A549 (cell line): ENCODE results near the gene ITSN1. TPM values are rescaled to one million over a fixed set of nuclear protein-coding genes. Genes with fewer than 3 reads are reported as not detected.

ENCODE experiments used
- ATAC-seq, 2 experiments: fragments of 200-7000 bp in 1 of 2; fragments of >200 bp in 1 of 2; cut with Nextera tagmentation in 1 of 2; cut with Tn5 transposase in 1 of 2; 3 replicates each; pipeline versions ENCODE4 v1.8.0 to v1.9.1; 2018 to 2020; ENCODE audit warnings: mild to moderate bottlenecking in 1 of 2, moderate library complexity in 1 of 2
- CTCF ChIA-PET: fragments of 300-600 bp; sonication (Branson Sonifier 250); formaldehyde crosslinking; extraction: SDS; loops from one replicate; lab custom pipeline; 2021; ENCODE audit warnings: antibody characterized with exemption, inconsistent platforms; lab: Yijun Ruan, JAX
- POLR2A ChIA-PET: fragments of 350-600 bp; formaldehyde crosslinking; extraction: SDS; loops from one replicate; lab custom pipeline; 2021; ENCODE audit warnings: antibody characterized with exemption, inconsistent platforms; lab: Yijun Ruan, JAX
- DNase-seq, 2 experiments: peaks; one replicate each; pipeline versions ENCODE4 v3.0.0 to v3.0.0-alpha.2; 2011 to 2016; ENCODE audit warnings: low read depth in 1 of 2, low spot score in 1 of 2
- FAIRE-seq: peaks from 2 replicates; lab custom pipeline; 2011; peaks lifted over from hg19 to GRCh38; lab: Jason Lieb, UNC
- H3K27ac ChIP-seq, 2 experiments: fragments of >200 bp; sonication (Bioruptor Twin); formaldehyde crosslinking; 3 replicates each; pipeline ENCODE4 v1.5.1; 2016 to 2017
- H3K4me1 ChIP-seq: fragments of >200 bp; sonication (Bioruptor Twin); formaldehyde crosslinking; 3 replicates; pipeline ENCODE4 v1.6.1; 2016
- H3K4me2 ChIP-seq: fragments of >200 bp; sonication (Bioruptor Twin); formaldehyde crosslinking; 3 replicates; pipeline ENCODE4 v1.6.1; 2016
- H3K4me3 ChIP-seq: fragments of >200 bp; sonication (Bioruptor Twin); formaldehyde crosslinking; 3 replicates; pipeline ENCODE4 v1.5.1; 2016
- H3K9me3 ChIP-seq: fragments of >200 bp; sonication (Bioruptor Twin); formaldehyde crosslinking; 3 replicates; pipeline ENCODE4 v1.6.1; 2016
- CBX2 ChIP-seq: fragments of 200-600 bp; sonication (generic); IDR thresholded peaks from 2 replicates; pipeline ENCODE4 v1.6.1; 2016; ENCODE audit warnings: low read depth, mild to moderate bottlenecking, borderline replicate concordance
- CBX8 ChIP-seq: fragments of 200-600 bp; sonication (generic); IDR thresholded peaks from 2 replicates; pipeline ENCODE4 v1.6.1; 2016
- CEBPB ChIP-seq, 2 experiments: fragments of >200 bp in 1 of 2; sonication (Bioruptor Twin) in 1 of 2; formaldehyde crosslinking in 1 of 2; IDR thresholded peaks; 2 replicates each; pipeline ENCODE4 v1.6.1; 2012 to 2016
- CHD2 ChIP-seq: fragments of 150-350 bp; IDR thresholded peaks from 2 replicates; pipeline ENCODE4 v1.6.1; 2014; ENCODE audit warnings: low read length; ENCODE audit not compliant: partially characterized antibody
- CTCF ChIP-seq: fragments of >200 bp; sonication (Bioruptor Twin); formaldehyde crosslinking; IDR thresholded peaks from 3 replicates; pipeline ENCODE4 v1.5.1; 2016
- E2F6 ChIP-seq: IDR thresholded peaks from 2 replicates; pipeline ENCODE4 v1.6.1; 2012; ENCODE audit warnings: low read depth, borderline replicate concordance
- EHF ChIP-seq: fragments of 250-450 bp; sonication (Bioruptor Pico); IDR thresholded peaks from 2 replicates; pipeline ENCODE4 v1.5.0; 2020; ENCODE audit warnings: mild to moderate bottlenecking
- FOSL2 ChIP-seq, 2 experiments: fragments of 450-650 bp in 1 of 2; fragments of >200 bp in 1 of 2; sonication (Bioruptor Twin) in 1 of 2; formaldehyde crosslinking; IDR thresholded peaks; 2 replicates each; pipeline versions ENCODE4 v1.5.0 to v1.6.1; 2016 to 2020; ENCODE audit warnings: mild to moderate bottlenecking in 1 of 2, moderate library complexity in 1 of 2
- HDAC2 ChIP-seq: fragments of 200-600 bp; sonication (generic); IDR thresholded peaks from 2 replicates; pipeline ENCODE4 v1.6.1; 2016
- HOXB13 ChIP-seq: fragments of 250-450 bp; sonication (Bioruptor Pico); IDR thresholded peaks from 2 replicates; pipeline ENCODE4 v1.5.0; 2020; ENCODE audit warnings: low read depth, mild to moderate bottlenecking, moderate library complexity
- HOXB5 ChIP-seq: fragments of 250-450 bp; sonication (Bioruptor Pico); IDR thresholded peaks from 2 replicates; pipeline ENCODE4 v1.5.0; 2020; ENCODE audit warnings: mild to moderate bottlenecking, moderate library complexity
- JUN ChIP-seq, 2 experiments: fragments of >200 bp; sonication (Bioruptor Twin); formaldehyde crosslinking; IDR thresholded peaks; 2 replicates in 1 of 2; 3 replicates in 1 of 2; pipeline ENCODE4 v1.6.1; 2016 to 2017
- JUNB ChIP-seq: fragments of >200 bp; sonication (Bioruptor Twin); formaldehyde crosslinking; IDR thresholded peaks from 2 replicates; pipeline ENCODE4 v1.6.1; 2016
- KDM5A ChIP-seq: fragments of 200-600 bp; sonication (generic); IDR thresholded peaks from 2 replicates; pipeline ENCODE4 v1.6.1; 2016; ENCODE audit warnings: antibody characterized with exemption, mild to moderate bottlenecking
- MAZ ChIP-seq: fragments of 150-350 bp; IDR thresholded peaks from 2 replicates; pipeline ENCODE4 v1.6.1; 2014; ENCODE audit warnings: antibody characterized with exemption, low read depth, low read length, borderline replicate concordance
- NR3C1 ChIP-seq: fragments of >200 bp; sonication (Bioruptor Twin); formaldehyde crosslinking; IDR thresholded peaks from 3 replicates; pipeline ENCODE4 v1.6.1; 2017
- POLR2A ChIP-seq: IDR thresholded peaks from 2 replicates; pipeline ENCODE4 v1.6.1; 2012; ENCODE audit warnings: mild to moderate bottlenecking, low read length
- RARB ChIP-seq: fragments of 250-450 bp; sonication (Bioruptor Pico); IDR thresholded peaks from 2 replicates; pipeline ENCODE4 v1.8.0; 2021; ENCODE audit warnings: mild to moderate bottlenecking, moderate library complexity
- RCOR1 ChIP-seq: fragments of 150-350 bp; IDR thresholded peaks from 2 replicates; pipeline ENCODE4 v1.6.1; 2014; ENCODE audit warnings: antibody characterized with exemption, low read length, low read depth
- RFX5 ChIP-seq: fragments of 450-650 bp; IDR thresholded peaks from 2 replicates; pipeline ENCODE4 v1.7.1; 2014; ENCODE audit warnings: antibody characterized with exemption, mild to moderate bottlenecking, moderate library complexity
- SREBF2 ChIP-seq: fragments of 450-650 bp; IDR thresholded peaks from 2 replicates; pipeline ENCODE4 v1.6.1; 2014; ENCODE audit warnings: mild to moderate bottlenecking, moderate library complexity
- TP53 ChIP-seq: fragments of 250-450 bp; sonication (Bioruptor Pico); IDR thresholded peaks from 2 replicates; pipeline ENCODE4 v1.5.0; 2021; ENCODE audit warnings: mild to moderate bottlenecking, moderate library complexity
- ZC3H11A ChIP-seq: fragments of 450-650 bp; IDR thresholded peaks from 2 replicates; pipeline ENCODE4 v1.6.1; 2014; ENCODE audit warnings: antibody characterized with exemption, mild to moderate bottlenecking
- WGBS: methylation state at CpG from one replicate; pipeline ENCODE4 v1.1.6; 2017; ENCODE audit errors: missing lambda C conversion rate; 5-methylcytosine and 5-hydroxymethylcytosine counted together
- polyA plus RNA-seq, 4 experiments: library from polyadenylated mRNA; depleted of rRNA in 3 of 4; stranded (reverse); fragments of >200 nt; fragmentation: RNase III in 1 of 4; extraction: RNeasy Plus Mini Kit Qiagen cat#74134 plus additional on column Dnase treatment in 1 of 4; gene quantifications; 2 replicates in 3 of 4; 3 replicates in 1 of 4; pipeline ENCODE4 v1.2.3, GENCODE V29; 2011 to 2017
- TF ChIP-seq, protein P1 (sequence below): fragments of >200 bp; sonication (Bioruptor Twin); formaldehyde crosslinking; IDR thresholded peaks from 2 replicates; pipeline ENCODE4 v1.6.1; 2016
- TF ChIP-seq, protein P2 (sequence below): fragments of 250-450 bp; sonication (Bioruptor Pico); IDR thresholded peaks from 2 replicates; pipeline ENCODE4 v1.5.0; 2020; ENCODE audit warnings: low read depth, mild to moderate bottlenecking, moderate library complexity

Gene ITSN1
- polyA plus RNA-seq, 2 of the 4 experiments (the other 2 are of a cell fraction), result 15.2 to 23.7 TPM

GRCh38 chr21:33895356-33895755, 253.1 kb downstream of the ITSN1 start:
- TF ChIP-seq CHD2 (no peak), TP53 (CRISPR knock-in tag) (no peak), HOXB5 (CRISPR knock-in tag) (no peak), RARB (CRISPR knock-in tag) (no peak), SREBF2 (no peak), CBX8 (no peak), HOXB13 (CRISPR knock-in tag) (no peak), RFX5 (no peak), JUNB (no peak), KDM5A (no peak), CTCF (no peak), EHF (CRISPR knock-in tag) (no peak)
- TF ChIP-seq, protein P1, sequence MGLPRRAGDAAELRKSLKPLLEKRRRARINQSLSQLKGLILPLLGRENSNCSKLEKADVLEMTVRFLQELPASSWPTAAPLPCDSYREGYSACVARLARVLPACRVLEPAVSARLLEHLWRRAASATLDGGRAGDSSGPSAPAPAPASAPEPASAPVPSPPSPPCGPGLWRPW, result no peak
- TF ChIP-seq, all 56 proteins: peak for 0
- POLR2A ChIA-PET, result no interaction called here

GRCh38 chr21:33896691-33897090, 254.4 kb downstream of the ITSN1 start:
- ATAC-seq (no peak), DNase-seq (no peak), FAIRE-seq (no peak)
- no peak overlapping the region for H3K4me2 ChIP-seq
- POLR2A ChIA-PET, result no interaction called here
- no peaks in the 10 kb centered on the region for H3K9me3 ChIP-seq
- 87% methylated on average over 6 of the region's 6 CpGs for WGBS
- peaks cover 3% of the 10 kb centered on the region; the same call in 1 of the 3 replicates for H3K4me1 ChIP-seq
- no peak overlapping the region for H3K4me3 ChIP-seq
- TF ChIP-seq E2F6 (no peak), EHF (CRISPR knock-in tag) (no peak), HOXB5 (CRISPR knock-in tag) (no peak), MAZ (no peak), NR3C1 (no peak), POLR2A (no peak), JUN (IDR thresholded peaks at IDR 0.05) (no peak), FOSL2 (IDR thresholded peaks at IDR 0.05) (no peak), FOSL2 (CRISPR knock-in tag; IDR thresholded peaks at IDR 0.05) (no peak), RCOR1 (no peak), ZC3H11A (no peak), CEBPB (IDR thresholded peaks at IDR 0.05) (no peak), CBX2 (no peak), SREBF2 (no peak), HDAC2 (no peak)
- TF ChIP-seq, protein P2, sequence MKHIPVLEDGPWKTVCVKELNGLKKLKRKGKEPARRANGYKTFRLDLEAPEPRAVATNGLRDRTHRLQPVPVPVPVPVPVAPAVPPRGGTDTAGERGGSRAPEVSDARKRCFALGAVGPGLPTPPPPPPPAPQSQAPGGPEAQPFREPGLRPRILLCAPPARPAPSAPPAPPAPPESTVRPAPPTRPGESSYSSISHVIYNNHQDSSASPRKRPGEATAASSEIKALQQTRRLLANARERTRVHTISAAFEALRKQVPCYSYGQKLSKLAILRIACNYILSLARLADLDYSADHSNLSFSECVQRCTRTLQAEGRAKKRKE (CRISPR knock-in tag), result no peak
- TF ChIP-seq, all 56 proteins: peak for 0
- CTCF ChIA-PET, result interaction anchor here (2.1 kb wide), 2 partner anchors 21 to 291 kb away, joined by 4 to 9 read pairs; no protein-coding TSS in a partner anchor
- no peak overlapping the region for H3K27ac ChIP-seq

More at GRCh38 chr21:33895356-33895755, 253.1 kb downstream of the ITSN1 start:
- ATAC-seq (no peak), FAIRE-seq (no peak), DNase-seq (no peak)
- 94% methylated on average over 28 of the region's 28 CpGs for WGBS
- CTCF ChIA-PET, result interaction anchor here (0.6 to 3.2 kb wide), 16 partner anchors 8 to 772 kb away, joined by 3 to 16 read pairs (median 3); no protein-coding TSS in a partner anchor
- no peak overlapping the region for H3K27ac ChIP-seq
- H3K4me3 ChIP-seq, result no peak overlapping the region
- H3K9me3 ChIP-seq, result no peaks in the 10 kb centered on the region
- peak overlapping the region; percentile 81 for H3K4me2 ChIP-seq
- H3K4me1 ChIP-seq, result peaks cover 3% of the 10 kb centered on the region; the same call in 1 of the 3 replicates
